HG02840 (cell line): ENCODE data around the gene TNS2.
A peak's percentile ranks its signal among the peaks of the same experiment; 100 is the strongest.

Experiments used
- ATAC-seq: cut with Tn5 transposase; IDR thresholded peaks from one replicate; pipeline ENCODE4 v1.9.1; 2021; ENCODE audit warnings: mild to moderate bottlenecking, moderate library complexity, moderate number of reproducible peaks; ENCODE audit not compliant: unreplicated experiment, low FRiP score

Gene TNS2

DNA sequence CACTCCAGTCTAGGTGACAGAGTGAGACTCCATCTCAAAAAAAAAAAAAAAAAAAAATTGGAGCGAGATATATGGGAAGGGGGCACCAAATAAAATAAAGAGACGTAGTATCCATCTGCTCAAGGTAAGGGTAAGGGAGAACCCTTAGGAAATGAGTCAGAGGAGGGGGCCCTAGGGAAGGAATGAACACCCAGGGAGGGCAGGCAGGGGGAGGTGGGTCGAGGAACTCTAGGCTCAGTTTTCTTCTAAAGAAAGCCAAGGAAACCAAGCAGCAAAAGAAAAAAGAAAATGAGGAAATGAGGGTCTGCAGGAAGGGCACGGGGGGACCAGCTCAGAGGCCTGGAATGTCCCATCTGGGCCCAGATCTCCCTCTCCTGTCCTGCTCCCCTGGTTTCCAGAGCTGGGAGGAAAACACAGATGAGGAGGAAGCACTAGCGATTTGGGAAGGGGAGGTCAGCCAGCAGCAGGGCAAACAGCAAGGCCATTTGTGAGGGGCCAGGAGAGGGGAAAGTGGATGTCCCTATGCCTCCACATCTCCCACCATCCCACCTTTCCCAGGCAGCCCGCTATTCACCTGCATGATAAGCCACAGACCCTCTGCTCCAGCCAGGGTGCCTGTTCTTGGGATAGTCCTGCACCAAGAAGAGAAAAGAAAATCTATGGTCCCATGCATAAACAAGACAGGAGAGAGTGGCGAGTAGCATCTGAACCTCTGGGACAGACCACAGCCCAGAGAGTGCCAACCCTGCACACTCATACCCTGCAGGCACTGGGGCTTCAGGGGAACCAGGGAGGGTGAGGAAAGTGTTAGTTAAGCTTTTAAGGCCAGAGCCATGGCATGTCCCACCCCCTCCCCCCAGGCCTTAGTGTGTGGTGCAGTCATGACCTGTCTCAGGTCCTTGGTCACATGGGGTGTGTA lies 17.5 kb downstream of the TNS2 start:
- no peak for ATAC-seq

DNA sequence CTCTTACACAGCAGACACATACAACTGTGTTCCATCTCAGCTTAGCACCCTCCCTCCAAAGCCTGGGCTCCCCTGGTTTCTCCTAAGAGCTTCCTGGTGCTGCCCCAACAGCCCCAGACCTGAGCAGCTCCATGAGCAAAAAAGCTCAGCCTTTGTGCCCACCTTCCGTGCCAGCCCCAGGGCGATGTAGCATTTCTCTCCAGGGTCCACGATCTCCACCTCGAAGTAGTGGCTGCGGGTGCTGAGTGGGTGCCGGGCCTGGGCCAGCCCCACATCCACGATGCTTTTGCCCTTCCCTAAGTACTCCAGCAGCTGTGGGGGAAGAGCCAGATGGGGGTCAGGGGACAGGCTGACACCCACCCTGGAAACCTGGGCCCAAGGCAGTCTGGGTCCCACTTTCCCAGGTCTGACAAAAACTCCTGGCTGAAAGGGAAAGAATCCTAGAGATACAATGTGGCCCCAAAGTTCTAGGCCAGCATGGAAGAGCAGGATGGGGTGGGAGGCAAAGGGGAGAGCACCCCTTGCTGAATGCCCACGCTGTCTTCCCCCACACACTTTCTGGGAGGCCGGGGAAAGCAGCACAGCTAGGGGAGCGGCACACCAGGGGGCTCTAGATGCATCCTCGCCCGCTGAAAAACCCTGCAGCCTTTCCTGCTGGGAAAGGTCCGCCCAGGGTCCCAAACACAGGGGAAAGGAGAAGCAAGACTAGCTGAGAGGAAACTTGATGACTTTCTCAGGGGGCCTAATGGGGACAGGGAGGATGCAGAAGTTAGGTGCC lies 18.3 kb downstream of the TNS2 start:
- ATAC-seq = no peak

DNA sequence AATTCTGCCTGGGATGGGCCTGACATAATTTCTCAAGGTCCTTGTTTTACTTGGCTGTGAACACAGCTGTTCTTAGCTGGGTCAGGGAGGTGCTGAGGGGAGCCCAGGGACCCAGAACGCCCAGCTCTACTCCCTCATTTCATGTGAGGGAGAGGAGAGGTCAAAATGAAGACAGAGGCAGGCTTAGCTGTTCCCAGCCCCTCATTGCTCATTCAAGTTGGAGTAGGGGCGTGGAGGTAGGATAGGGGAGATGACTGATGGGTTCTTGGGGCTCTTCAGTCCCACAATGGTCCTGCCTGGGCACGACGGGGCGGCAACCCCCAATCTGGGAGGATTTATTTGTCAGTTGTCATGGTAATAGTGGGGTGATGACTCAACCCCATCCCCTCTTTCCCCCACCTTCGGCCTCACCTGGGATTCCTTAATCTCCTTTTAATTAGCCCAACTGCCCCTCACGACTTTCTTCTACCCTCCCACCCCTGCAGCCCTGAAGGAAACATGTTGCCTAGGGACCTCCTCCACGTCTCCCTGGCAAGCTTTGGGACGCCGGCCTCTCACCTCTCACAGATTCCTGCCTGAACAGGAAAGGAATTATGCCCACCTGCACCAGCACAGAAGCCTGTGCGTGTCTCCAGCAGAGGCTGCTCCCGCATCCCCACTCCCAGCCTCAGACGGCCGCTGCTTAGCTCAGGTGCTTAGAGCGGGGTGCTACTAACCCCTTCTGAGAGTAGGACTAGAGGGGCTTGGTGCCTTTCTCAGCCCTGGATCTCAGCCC lies 19.1 kb downstream of the TNS2 start:
- ATAC-seq = no peak

DNA sequence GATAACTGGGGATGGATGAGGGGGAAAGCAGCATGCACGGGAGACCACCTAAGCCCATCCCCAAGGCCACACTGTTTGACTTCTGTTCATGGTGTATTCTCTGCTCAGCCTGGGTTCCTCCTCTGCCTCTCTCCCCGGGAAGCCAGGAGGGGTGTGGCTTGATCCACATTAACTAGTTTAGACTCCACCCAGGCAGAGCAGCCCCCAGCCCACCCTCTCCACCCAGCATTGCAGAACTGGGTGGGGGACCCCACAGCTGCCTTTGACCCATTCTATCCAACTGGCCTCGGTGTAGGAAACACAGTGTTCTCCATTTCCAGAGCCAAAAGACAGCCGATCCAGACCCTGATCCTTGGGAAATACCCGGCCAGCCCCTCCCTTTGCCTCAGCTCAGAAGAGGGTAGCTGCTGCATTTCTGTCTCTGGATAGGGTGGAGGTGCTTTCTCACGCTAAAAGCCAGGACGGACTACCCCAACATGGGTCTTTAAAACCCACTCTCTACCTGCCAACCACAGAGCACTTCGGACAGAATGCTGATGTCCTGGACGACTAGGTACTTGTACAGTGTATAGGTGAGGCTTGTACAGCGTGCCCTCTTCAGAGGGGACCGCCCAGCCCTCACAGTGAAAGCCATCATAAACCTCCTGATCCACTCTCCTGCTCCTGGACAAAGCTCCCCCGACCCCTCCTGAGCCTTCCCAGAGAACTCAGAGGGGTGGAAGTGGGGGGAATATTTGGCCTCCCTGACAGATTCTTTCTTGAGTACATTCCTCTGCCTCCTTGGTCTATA lies 20.0 kb downstream of the TNS2 start:
- ATAC-seq = no peak

DNA sequence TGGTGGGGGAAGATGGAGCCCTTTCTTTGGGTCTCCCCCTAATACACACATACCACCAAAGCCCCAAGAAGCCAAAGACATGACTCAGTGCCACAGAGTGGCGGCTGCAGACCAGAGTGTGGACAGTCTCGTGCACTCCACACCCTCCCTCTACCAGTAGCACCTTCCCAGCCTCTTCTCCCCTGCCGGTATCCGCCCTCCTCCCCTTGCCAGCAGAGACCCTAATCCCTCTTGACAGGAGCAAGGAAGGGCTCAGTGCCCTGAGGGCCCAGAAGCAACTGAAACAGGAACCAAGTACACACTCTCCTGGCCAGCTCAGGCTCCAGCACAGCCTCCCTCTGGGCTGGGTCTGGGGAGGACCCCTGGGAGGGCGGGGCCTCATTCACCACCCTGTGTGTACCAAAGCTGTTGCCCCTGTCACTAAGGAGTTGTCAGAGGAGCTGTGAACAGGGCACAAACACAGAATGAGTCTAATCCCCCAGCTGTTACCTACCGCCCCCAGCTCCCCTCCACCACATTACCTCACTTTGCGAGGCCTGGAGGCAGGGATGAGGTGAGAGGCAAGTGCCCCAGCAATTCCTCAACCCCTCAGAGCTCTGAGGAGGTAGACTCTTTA lies 21.1 kb downstream of the TNS2 start:
- ATAC-seq = no peak

DNA sequence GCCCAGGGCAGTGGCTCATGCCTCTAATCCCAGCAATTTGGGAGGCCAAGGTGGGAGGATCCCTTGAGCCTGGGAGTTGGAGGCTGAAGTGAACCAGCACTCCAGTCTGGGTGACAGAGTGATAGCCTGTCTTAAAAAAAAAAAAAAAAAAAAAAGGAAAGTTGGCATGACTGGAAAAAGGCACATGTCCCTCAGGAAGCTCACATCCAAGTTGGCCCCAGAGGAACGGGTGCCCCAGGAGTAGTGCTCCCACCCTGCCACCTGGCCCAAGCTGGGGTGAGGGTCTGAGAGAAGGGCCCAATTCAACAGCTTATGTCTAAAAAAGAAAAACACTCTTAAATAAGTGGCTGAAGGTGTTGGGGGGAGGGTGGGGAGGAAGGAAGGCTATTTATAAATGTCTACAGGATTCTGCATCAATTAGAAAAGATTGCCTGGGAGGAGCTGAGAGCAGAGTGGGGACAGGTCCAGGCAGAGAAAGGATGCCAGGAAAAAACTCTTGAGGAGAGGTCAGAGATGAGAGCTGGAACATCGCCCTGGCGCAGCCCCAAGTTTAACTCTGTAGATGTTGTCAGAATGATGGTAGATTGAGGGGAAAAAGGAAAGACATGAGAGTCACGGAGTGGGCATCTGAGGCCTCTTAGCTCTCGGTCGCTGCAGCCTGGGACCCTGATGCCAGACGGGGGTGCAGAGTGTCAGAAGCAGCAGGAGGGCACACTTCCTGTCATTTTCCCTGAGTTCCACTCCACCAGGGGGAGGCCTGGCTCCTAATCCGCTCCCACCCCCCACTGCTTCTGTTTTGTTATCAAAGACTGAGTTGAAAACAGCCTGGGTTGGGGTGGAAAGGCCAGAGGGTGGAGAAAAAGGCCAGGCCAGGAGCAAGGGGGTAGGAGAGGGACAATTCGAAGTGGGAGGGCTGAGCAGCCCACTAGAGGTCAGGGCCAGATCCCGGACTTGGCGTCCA lies 22.0 kb downstream of the TNS2 start:
- no peak for ATAC-seq

DNA sequence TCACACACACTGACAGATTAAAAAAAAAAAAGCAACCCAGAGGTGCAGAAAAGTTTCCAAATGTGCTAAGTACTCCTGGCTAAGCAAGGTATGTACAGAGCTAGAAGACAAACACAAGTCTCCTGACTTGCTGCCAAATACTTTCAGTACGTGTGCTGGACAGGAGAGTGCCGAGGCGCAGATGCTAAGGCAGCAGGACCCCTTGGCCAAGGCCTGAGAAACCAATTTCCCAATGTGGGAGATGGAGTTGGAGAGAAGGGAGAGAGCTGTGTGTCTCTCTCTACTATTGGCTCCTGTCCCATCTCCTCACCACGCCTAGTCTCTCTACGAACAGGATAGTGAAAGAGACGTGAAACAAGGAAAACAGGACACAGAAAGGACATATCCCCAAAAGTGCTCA lies 24.0 kb downstream of the TNS2 start:
- no peak for ATAC-seq

DNA sequence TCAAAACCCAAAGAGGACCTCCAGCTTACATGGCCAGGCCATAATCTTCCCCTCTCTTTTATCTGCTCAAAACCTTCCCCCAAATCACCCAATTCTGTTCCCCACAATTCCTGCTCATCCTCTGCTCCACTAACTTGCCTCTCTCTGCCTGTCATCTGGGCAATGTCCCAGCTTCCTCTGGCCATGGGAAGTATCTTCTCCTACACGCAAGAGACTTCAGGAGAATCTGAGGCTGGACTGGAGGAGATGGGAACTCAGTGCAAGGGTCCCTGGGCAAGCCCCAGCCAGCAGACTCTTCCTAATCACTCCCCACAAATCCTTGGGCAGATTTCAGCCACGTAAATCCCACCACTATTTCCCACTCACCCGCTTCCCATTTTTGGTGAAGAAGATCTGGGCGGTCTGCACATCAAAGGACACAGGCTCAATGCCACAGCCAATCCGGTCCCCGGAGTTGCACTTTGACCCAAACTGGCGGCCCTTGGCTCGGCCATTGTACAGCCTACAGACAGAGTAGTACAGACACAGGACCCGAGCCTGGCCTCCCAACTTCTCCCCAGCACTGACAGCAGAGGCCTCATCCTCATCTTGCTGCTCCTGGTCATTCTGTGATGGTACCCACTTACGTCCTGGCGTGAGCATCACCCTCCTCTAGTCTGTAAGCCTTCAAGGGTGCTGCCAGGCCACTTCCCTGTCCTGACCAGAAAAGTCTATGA lies 24.6 kb downstream of the TNS2 start:
- ATAC-seq = no peak

DNA sequence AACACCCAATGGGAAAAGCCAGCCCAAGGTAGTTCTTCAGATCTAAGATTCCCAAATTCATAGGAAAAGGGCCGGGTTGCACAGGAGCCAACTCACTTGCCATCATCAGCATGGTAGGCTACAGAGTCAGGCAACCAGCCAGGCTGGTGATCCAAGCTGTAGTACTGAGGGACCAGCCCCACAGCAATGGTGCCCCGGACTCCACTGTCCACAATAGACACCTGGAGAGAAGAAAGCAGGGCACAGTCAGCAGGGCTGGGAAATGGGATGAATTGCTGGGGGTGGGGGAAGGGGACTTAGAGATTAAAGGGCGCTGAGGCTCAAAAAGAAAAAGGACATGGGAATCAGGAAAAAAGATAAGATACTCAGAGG lies 25.1 kb downstream of the TNS2 start:
- no peak for ATAC-seq

DNA sequence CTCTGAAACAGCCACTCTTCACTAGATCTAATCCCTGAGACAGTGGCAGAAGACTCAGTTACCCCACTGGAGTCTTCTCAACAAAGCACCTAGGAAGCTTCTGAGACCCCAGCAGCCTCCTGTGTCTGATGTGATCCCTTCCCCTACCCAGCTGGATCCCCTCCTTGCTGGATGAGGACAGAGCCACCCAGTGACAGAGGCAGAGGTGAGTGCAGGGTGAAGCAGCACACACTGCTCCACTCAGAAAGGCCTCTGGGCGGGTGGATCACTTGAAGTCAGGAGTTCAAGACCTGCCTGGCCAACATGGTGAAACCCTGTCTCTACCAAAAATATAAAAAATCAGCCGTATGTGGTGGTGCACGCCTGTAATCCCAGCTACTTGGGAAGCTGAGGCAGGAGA lies 26.6 kb downstream of the TNS2 start:
- no peak for ATAC-seq

DNA sequence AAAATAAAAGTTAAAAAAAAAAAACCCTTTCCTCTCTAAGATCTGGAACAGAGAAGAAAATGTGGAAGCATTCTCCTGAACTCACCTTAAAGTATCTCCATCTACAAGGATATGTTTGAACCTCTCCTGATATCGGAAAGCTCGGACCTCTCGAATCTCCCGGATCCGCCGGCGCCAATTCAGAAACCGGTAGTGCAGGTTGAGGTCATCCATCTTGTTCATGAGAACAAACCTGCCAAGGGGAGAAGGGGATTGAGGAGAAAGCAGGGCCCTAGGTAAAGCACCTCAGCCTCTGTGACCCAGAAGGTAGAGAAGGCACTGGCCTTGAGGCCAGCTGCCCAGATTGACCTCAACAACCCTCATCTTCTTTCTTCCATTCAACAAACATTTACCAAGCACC lies 27.2 kb downstream of the TNS2 start:
- no peak for ATAC-seq

DNA sequence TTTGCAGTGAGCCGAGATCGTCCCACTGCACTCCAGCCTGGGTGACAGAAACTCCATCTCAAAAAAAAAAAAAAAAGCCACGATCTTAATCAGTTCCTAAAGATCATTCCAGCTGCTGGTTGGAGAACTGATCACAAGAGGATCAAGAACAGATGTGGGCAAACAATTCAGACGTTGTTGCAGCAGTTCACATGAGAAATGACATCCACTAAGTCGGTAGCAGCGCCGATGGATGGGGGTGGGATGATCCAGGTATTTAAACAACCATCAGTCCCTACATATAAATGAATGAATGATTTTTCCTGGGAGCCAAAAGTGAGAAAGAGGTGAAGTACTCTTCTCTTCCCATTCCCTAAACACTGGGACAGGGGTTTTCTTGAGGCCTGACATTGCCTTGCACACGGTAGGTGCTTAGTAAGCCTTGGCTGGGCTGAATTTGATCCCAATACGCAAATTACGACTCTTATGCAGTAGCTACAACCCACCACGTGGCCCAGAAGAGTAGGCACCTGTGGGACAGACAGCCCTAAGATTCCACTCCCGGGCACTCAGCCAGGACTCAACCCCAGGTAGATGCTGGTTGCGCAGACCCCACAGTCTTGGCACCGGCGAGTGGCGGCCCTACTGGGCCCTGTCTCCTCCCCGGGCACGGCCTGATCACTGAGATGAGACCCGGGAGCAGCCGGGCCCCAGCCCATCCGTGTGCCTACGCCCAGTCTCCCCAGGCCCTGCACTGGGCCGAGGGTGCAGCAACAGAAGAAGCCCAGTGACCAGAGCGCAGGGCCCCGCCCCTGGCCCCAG lies 28.8 kb downstream of the TNS2 start:
- ATAC-seq = peak; percentile 20

DNA sequence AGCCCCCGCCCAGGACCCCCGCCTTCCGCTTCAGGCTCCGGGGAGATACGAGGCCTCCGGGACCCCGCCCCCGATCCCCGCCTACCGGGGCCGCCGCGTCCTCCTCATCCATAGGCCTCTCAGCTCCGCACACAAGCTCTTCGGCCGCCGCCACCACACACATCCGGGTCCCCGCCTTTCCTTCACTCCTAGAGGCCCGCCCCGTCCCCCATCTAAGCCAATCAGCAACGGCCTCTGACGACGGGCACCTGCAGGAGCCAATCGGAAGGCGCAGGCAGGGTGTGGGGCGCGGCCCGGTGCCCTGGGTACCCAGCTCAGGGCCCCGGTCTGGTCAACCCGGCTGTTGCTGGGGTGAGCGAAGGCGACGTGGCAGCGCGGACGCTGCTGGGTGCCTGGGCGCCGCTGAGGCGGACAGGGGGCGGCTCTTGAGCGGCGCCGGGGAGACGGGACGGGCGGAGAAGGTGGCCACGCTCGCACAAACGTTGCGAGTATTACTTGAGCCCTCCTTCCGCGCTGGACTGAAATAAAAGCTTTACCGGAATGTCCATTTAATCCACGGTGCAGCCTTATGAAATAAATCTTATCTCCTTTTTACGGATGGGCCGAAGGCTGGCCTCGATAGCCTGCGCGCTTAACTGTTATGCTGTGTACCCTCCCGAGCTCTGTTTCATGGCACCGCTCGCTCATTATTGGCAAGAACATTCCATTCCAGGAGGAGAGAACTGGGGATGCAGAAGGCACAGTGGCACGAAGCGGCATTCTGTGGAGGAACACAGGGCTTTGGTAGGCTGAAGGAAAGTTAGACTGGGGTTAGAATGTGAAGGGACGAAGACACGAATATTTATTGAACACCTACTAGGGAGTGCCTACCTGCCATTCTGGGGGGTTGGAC lies 29.6 kb downstream of the TNS2 start, which contains the start of gene SPRYD3:
TSS of gene SPRYD3 (minus strand) at position 165 of the 892 bp plus-strand sequence. CDS start at position 108, 57 bp downstream.
- ATAC-seq = peak; percentile 98

DNA sequence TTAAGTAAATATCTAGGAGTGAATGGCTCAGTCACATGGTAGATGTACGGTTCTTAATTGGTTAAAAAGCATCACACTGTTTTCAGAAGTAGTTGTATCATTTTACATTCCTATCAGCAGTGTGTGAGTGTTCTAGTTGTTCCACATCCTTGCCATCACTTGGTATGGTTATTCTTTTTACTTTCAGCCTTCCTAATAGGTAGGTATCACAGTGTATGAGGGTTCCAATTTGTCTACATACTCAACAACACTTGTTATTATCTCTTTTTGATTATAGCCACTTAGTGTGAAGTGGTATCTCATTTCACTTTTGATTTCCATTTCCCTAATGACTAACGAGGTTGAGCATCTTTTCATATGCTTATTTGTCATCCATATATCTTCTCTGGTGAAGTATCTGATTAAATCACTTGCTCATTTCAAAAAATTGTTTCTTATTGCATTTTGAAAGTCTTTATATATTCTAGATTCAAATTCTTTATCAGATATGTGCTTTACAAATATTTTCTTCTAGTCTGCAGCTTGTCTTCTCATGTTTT lies 32.8 kb downstream of the TNS2 start:
- no peak for ATAC-seq

DNA sequence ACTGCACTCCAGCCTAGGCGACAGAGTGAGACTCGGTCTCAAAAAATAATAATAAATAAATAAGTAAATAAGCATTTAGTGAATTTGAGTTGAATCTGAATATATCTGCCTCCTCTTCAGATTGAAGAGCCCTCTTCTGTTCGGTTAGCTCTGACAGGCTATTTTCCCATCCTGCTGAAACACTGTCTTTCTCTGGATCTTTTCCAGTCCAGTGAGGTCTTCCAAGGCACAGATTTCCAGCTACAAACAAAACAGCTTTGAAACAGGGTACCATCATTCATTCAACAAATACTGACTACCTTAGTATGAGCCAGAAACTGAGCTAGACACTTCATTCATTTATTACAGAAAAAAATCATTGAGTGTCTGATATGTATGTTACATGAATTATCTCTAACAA lies 36.5 kb downstream of the TNS2 start:
- no peak for ATAC-seq

DNA sequence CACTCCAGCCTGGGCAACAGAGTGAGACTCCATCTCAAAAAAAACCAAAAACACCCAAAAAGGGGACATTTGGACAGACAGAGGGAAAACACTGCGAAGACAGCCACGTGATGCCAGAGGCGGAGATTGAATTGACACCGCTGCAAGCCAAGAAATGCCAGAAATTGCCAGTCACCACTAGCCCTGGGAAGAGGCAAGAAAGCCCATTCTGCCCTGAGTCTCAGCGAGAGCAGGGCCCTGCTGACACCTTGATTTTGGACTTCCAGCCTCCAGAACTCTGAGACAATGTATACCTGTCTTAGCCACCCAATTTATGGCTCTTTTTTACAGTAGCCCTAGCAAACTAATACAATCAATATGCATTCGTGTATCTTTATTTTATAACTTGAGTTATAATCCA lies 40.2 kb downstream of the TNS2 start:
- no peak for ATAC-seq
